Endothelial cell of umbilical vein (primary cell): ENCODE measurements around the gene GATAD2A. TPM values are rescaled to one million over a fixed set of nuclear protein-coding genes. Genes with fewer than 3 reads are reported as not detected.

ENCODE experiments used
- BruUV-seq: library from RNA; stranded (reverse); fragments of 400-500 nt; replicated peaks from 2 replicates; lab custom pipeline; 2021; lab: Mats Ljungman, UMichigan
- CTCF ChIA-PET: fragments of 300-600, 350-600 bp; sonication (Branson Sonifier 250); formaldehyde crosslinking; loops from one replicate; lab custom pipeline; 2021; ENCODE audit warnings: antibody characterized with exemption, inconsistent platforms; lab: Charles Lee
- POLR2A ChIA-PET: fragments of 300-600, 350-600 bp; sonication (Branson Sonifier 250); formaldehyde crosslinking; loops from one replicate; lab custom pipeline; 2021; ENCODE audit warnings: antibody characterized with exemption, inconsistent platforms; lab: Charles Lee
- DNase-seq: peaks from one replicate; pipeline ENCODE4 v3.0.0-alpha.2; 2011; ENCODE audit warnings: low read depth, low spot score
- FAIRE-seq: peaks from 2 replicates; lab custom pipeline; 2011; peaks lifted over from hg19 to GRCh38; lab: Jason Lieb, UNC
- H2AFZ ChIP-seq: 2 replicates; pipeline ENCODE4 v1.6.0; 2012; ENCODE audit warnings: low read depth, low read length, control low read depth, inconsistent platforms
- H3K27ac ChIP-seq: 2 replicates; pipeline ENCODE4 v1.5.1; 2011; ENCODE audit warnings: low read depth, mild to moderate bottlenecking, control low read depth, low read length, moderate library complexity; ENCODE audit not compliant: insufficient read depth
- H3K27me3 ChIP-seq, 2 experiments: 2 replicates each; pipeline versions ENCODE4 v1.6.0 to v1.6.1; 2011; ENCODE audit warnings: low read length in 2 of 2, mixed read lengths in 1 of 2; ENCODE audit not compliant: control insufficient read depth in 2 of 2, insufficient read depth in 2 of 2
- H3K36me3 ChIP-seq, 2 experiments: 2 replicates in 1 of 2; 3 replicates in 1 of 2; pipeline ENCODE4 v1.5.1; 2011; ENCODE audit warnings: low read length in 2 of 2, mild to moderate bottlenecking in 1 of 2, moderate library complexity in 1 of 2; ENCODE audit not compliant: control insufficient read depth in 2 of 2, insufficient read depth in 2 of 2; ENCODE audit errors: extremely low read depth in 1 of 2
- H3K4me1 ChIP-seq: 3 replicates; pipeline ENCODE4 v1.5.1; 2011; ENCODE audit warnings: mild to moderate bottlenecking, low read length; ENCODE audit not compliant: control insufficient read depth, insufficient read depth; ENCODE audit errors: extremely low read depth
- H3K4me2 ChIP-seq: 2 replicates; pipeline ENCODE4 v1.6.1; 2011; ENCODE audit warnings: low read length, control low read depth, mixed read lengths; ENCODE audit not compliant: insufficient read depth
- H3K4me3 ChIP-seq, 3 experiments: fragments of 200-600 bp in 1 of 3; sonication (generic), shearing (Covaris generic) in 1 of 3; replicated peaks in 1 of 3; 2 replicates each; pipeline ENCODE4 v1.5.1; 2011 to 2016; ENCODE audit warnings: control low read depth in 3 of 3, low read length in 3 of 3, mild to moderate bottlenecking in 2 of 3, inconsistent platforms in 1 of 3, low read depth in 1 of 3, moderate library complexity in 1 of 3; ENCODE audit not compliant: insufficient read depth in 1 of 3
- H3K79me2 ChIP-seq: 2 replicates; pipeline ENCODE4 v1.6.0; 2012; ENCODE audit warnings: low read length, inconsistent platforms; ENCODE audit not compliant: control insufficient read depth, insufficient read depth
- H3K9ac ChIP-seq: replicated peaks from 2 replicates; pipeline ENCODE3; 2011; ENCODE audit warnings: low read length, control low read depth; ENCODE audit not compliant: insufficient read depth; ENCODE audit errors: extremely low read depth
- H3K9me1 ChIP-seq: replicated peaks from 3 replicates; pipeline ENCODE4 v1.6.0; 2011; ENCODE audit warnings: mild to moderate bottlenecking, low read length; ENCODE audit not compliant: control insufficient read depth, insufficient read depth; ENCODE audit errors: extremely low read depth
- H3K9me3 ChIP-seq: replicated peaks from 2 replicates; pipeline ENCODE4 v1.5.1; 2012; ENCODE audit warnings: low read length, inconsistent platforms; ENCODE audit not compliant: control insufficient read depth, insufficient read depth
- H4K20me1 ChIP-seq: replicated peaks from 2 replicates; pipeline ENCODE3; 2011; ENCODE audit warnings: mild to moderate bottlenecking, low read length; ENCODE audit not compliant: control insufficient read depth, insufficient read depth; ENCODE audit errors: extremely low read depth
- CTCF ChIP-seq, 2 donors: IDR thresholded peaks; 1 replicate in 1 of 2; 2 replicates in 1 of 2; pipeline ENCODE4 v1.5.1; 2011; ENCODE audit warnings: low read length in 2 of 2, mild to moderate bottlenecking in 2 of 2, moderate library complexity in 2 of 2, control low read depth in 1 of 2, inconsistent platforms in 1 of 2, low read depth in 1 of 2; ENCODE audit not compliant: insufficient read depth in 1 of 2; ENCODE audit errors: extremely low read depth in 1 of 2
- EZH2 ChIP-seq: IDR thresholded peaks from 2 replicates; pipeline ENCODE4 v1.6.1; 2012; ENCODE audit warnings: borderline replicate concordance, low read depth, mild to moderate bottlenecking, moderate library complexity, low read length, inconsistent platforms; ENCODE audit not compliant: severe bottlenecking
- FOS ChIP-seq: IDR thresholded peaks from 2 replicates; pipeline ENCODE4 v1.6.1; 2011; ENCODE audit warnings: mild to moderate bottlenecking, low read length, moderate library complexity, borderline replicate concordance; ENCODE audit not compliant: insufficient read depth
- GATA2 ChIP-seq: IDR thresholded peaks from 2 replicates; pipeline ENCODE4 v1.7.0; 2011; ENCODE audit warnings: low read depth, mild to moderate bottlenecking, moderate library complexity, mixed read lengths, low read length; ENCODE audit not compliant: insufficient read length, insufficient read depth
- JUN ChIP-seq: IDR thresholded peaks from 2 replicates; pipeline ENCODE4 v1.6.1; 2011; ENCODE audit warnings: borderline replicate concordance, low read depth; ENCODE audit not compliant: insufficient read length, insufficient read depth
- MAX ChIP-seq: IDR thresholded peaks from 2 replicates; pipeline ENCODE4 v1.6.1; 2011; ENCODE audit not compliant: insufficient read depth, insufficient read length
- MYC ChIP-seq: IDR thresholded peaks from one replicate; pipeline ENCODE4 v1.6.1; 2011; ENCODE audit warnings: mild to moderate bottlenecking, low read depth, low read length
- POLR2A ChIP-seq: IDR thresholded peaks from 2 replicates; pipeline ENCODE4 v1.6.1; 2012; ENCODE audit warnings: low read depth, mild to moderate bottlenecking, control low read depth, low read length
- POLR2AphosphoS5 ChIP-seq: IDR thresholded peaks from 2 replicates; pipeline ENCODE4 v1.6.1; 2012; ENCODE audit warnings: low read depth, mild to moderate bottlenecking, control low read depth, low read length, moderate library complexity; ENCODE audit not compliant: insufficient read depth
- dilution Hi-C: fragments of 300-500 bp; cut with MboI; formaldehyde crosslinking; loops from one replicate; pipeline ENCODE4 v1.15.0; 2019; ENCODE audit warnings: low sequenced_read_pairs; ENCODE audit not compliant: extremely low pct_ligation_motif_present
- intact Hi-C: fragments of 100-400 bp; cut with micrococcal nuclease; formaldehyde crosslinking; loops from one replicate; pipeline ENCODE4 v1.10.0; 2022
- polyA plus RNA-seq, 4 experiments: library from polyadenylated mRNA; depleted of rRNA in 3 of 4; stranded (reverse) in 3 of 4; unstranded in 1 of 4; fragments of >200 nt; gene quantifications; 2 replicates each; pipeline versions ENCODE4 v1.2.1 to v1.2.3, GENCODE V29; 2011 to 2012; ENCODE audit warnings: missing spikeins in 1 of 4
- total RNA-seq: library from RNA; stranded (reverse); gene quantifications from 2 replicates; pipeline ENCODE4 v1.2.3, GENCODE V29; 2021

GATAD2A gene
- total and polyA plus RNA-seq, 2 donors (not counting 3 experiments of a cell fraction or from before 2014, with no cell fraction given): 27.3 to 134 TPM

GRCh38 chr19:19447536-19448237 is 42.2 kb downstream of the GATAD2A start:
- ChIA-PET POLR2A (no interaction called here), CTCF (interaction anchor here (2.5 kb wide), 1 partner anchor 12 kb away, joined by 7 read pairs; no protein-coding TSS in a partner anchor)
- dilution Hi-C loops: no loop called here
- DNase-seq (no peak), FAIRE-seq (no peak)
- Histone ChIP-seq H3K4me1 (peaks cover 5% of the 10 kb centered on the region), H3K9ac (no peak overlapping the region), H3K79me2 (peaks cover 98% of the 10 kb centered on the region), H3K9me3 (no peaks in the 10 kb centered on the region), H3K36me3 (no peaks in the 10 kb centered on the region), H3K27ac (no peak overlapping the region), H3K9me1 (no peaks in the 10 kb centered on the region), H3K4me3 (no peak overlapping the region), H4K20me1 (no peaks in the 10 kb centered on the region), H3K4me2 (no peak overlapping the region), H2AFZ (no peak overlapping the region), H3K27me3 (no peaks in the 10 kb centered on the region)
- no peak for TF ChIP-seq CTCF (IDR thresholded peaks at IDR 0.05; ENCODE audit: extremely low read depth in 1 of 2, insufficient read depth in 1 of 2, low read depth in 1 of 2, low read length in 2 of 2)
- TF ChIP-seq MAX: no peak
- TF ChIP-seq FOS: no peak
- no peak for TF ChIP-seq POLR2A
- TF ChIP-seq POLR2AphosphoS5: no peak
- no peak for TF ChIP-seq MYC
- no peak for TF ChIP-seq JUN
- no peak for TF ChIP-seq EZH2
- TF ChIP-seq GATA2: no peak
- BruUV-seq: no TSS peak
- intact Hi-C loops: no loop called here
